LoVo (cell line): ENCODE results near the gene SORBS2.
A peak's percentile ranks its signal among the peaks of the same experiment; 100 is the strongest.

ENCODE experiments used
- DNase-seq: peaks from one replicate; pipeline ENCODE4 v3.0.0-alpha.2; 2016; ENCODE audit warnings: low spot score

The SORBS2 gene

GRCh38 chr4:185640811-185641675 is 171.0 kb downstream of the SORBS2 start:
- peak; percentile 54 for DNase-seq

- DNase-seq = no peak
Observed at GRCh38 chr4:185638548-185639301, 173.3 kb downstream of the SORBS2 start.

- no peak for DNase-seq
Observed at GRCh38 chr4:185638093-185638492, 173.9 kb downstream of the SORBS2 start.

GRCh38 chr4:185637163-185637875 is 174.7 kb downstream of the SORBS2 start:
- DNase-seq = no peak

- DNase-seq = no peak
Observed at GRCh38 chr4:185634066-185634652, 177.8 kb downstream of the SORBS2 start.

- DNase-seq = no peak
Observed at GRCh38 chr4:185626798-185627197, 185.2 kb downstream of the SORBS2 start.

GRCh38 chr4:185625503-185625902 is 186.5 kb downstream of the SORBS2 start:
- DNase-seq = no peak

GRCh38 chr4:185624259-185624589 is 187.8 kb downstream of the SORBS2 start:
- no peak for DNase-seq

- DNase-seq = no peak
Observed at GRCh38 chr4:185623444-185624258, 188.3 kb downstream of the SORBS2 start.

GRCh38 chr4:185608185-185608584 is 203.8 kb downstream of the SORBS2 start:
- no peak for DNase-seq

- no peak for DNase-seq
Observed at GRCh38 chr4:185602397-185602796, 209.6 kb downstream of the SORBS2 start.

- DNase-seq = no peak
Observed at GRCh38 chr4:185600801-185601434, 211.1 kb downstream of the SORBS2 start.

GRCh38 chr4:185599553-185600243 is 212.3 kb downstream of the SORBS2 start:
- DNase-seq = no peak

GRCh38 chr4:185598846-185599552 is 213.0 kb downstream of the SORBS2 start:
- DNase-seq = no peak

GRCh38 chr4:185597532-185598188 is 214.3 kb downstream of the SORBS2 start:
- DNase-seq = peak; percentile 69

- no peak for DNase-seq
Observed at GRCh38 chr4:185592845-185593488, 219.0 kb downstream of the SORBS2 start.

GRCh38 chr4:185592438-185592837 is 219.6 kb downstream of the SORBS2 start:
- no peak for DNase-seq

GRCh38 chr4:185591679-185592141 is 220.3 kb downstream of the SORBS2 start:
- no peak for DNase-seq
